Common myeloid progenitor, CD34-positive (primary cell): ENCODE results near the gene HOXA9.

Experiments used
- CTCF ChIA-PET: fragments of 350-600 bp; sonication (Branson Sonifier 250); formaldehyde crosslinking; loops from one replicate; lab custom pipeline; 2021; ENCODE audit warnings: antibody characterized with exemption; lab: Charles Lee
- POLR2A ChIA-PET: fragments of 350-600 bp; sonication (Branson Sonifier 250); formaldehyde crosslinking; loops from one replicate; lab custom pipeline; 2021; ENCODE audit warnings: antibody characterized with exemption; lab: Charles Lee
- DNase-seq, 3 donors: peaks; one replicate each; pipeline versions ENCODE4 v3.0.0 to v3.0.0-alpha.2; 2013
- H3K27ac ChIP-seq, 2 experiments: 1 replicate in 1 of 2; 2 replicates in 1 of 2; pipeline ENCODE4 v1.7.0; 2013; ENCODE audit warnings: inconsistent platforms in 2 of 2, low read length in 2 of 2, mild to moderate bottlenecking in 2 of 2, low read depth in 1 of 2, moderate library complexity in 1 of 2; ENCODE audit not compliant: severe bottlenecking in 2 of 2, insufficient read depth in 1 of 2, poor library complexity in 1 of 2
- H3K27me3 ChIP-seq, 5 experiments: replicated peaks in 2 of 5; 1 replicate in 3 of 5; 2 replicates in 2 of 5; pipeline versions ENCODE4 v1.6.1 to v1.7.0; 2013; ENCODE audit warnings: low read length in 4 of 5, mild to moderate bottlenecking in 2 of 5, moderate library complexity in 2 of 5, inconsistent platforms in 1 of 5; ENCODE audit not compliant: insufficient read depth in 5 of 5, control insufficient read depth in 4 of 5
- H3K36me3 ChIP-seq, 4 experiments: 1 replicate in 2 of 4; 2 replicates in 2 of 4; pipeline versions ENCODE4 v1.6.1 to v1.7.0; 2013; ENCODE audit warnings: low read length in 3 of 4, control low read depth in 1 of 4, mild to moderate bottlenecking in 1 of 4; ENCODE audit not compliant: control insufficient read depth in 4 of 4, insufficient read depth in 4 of 4
- H3K4me1 ChIP-seq, 4 experiments: 1 replicate in 3 of 4; 2 replicates in 1 of 4; pipeline versions ENCODE4 v1.6.1 to v1.7.1; 2013; ENCODE audit warnings: low read length in 3 of 4, mild to moderate bottlenecking in 3 of 4, control low read depth in 1 of 4, inconsistent platforms in 1 of 4, moderate library complexity in 1 of 4; ENCODE audit not compliant: control insufficient read depth in 4 of 4, insufficient read depth in 4 of 4; ENCODE audit errors: control extremely low read depth in 1 of 4
- H3K4me3 ChIP-seq, 7 experiments: 1 replicate in 4 of 7; 2 replicates in 3 of 7; pipeline versions ENCODE4 v1.5.1 to v1.7.0; 2013; ENCODE audit warnings: mild to moderate bottlenecking in 7 of 7, low read length in 6 of 7, moderate library complexity in 6 of 7, inconsistent platforms in 2 of 7, low read depth in 2 of 7, control low read depth in 1 of 7; ENCODE audit not compliant: insufficient read depth in 4 of 7, control insufficient read depth in 1 of 7; ENCODE audit errors: extremely low read depth in 1 of 7
- H3K9me3 ChIP-seq, 5 experiments: 1 replicate in 4 of 5; 2 replicates in 1 of 5; pipeline versions ENCODE4 v1.6.1 to v1.7.1; 2013; ENCODE audit warnings: low read length in 4 of 5, mild to moderate bottlenecking in 2 of 5, inconsistent platforms in 1 of 5, low read depth in 1 of 5, moderate library complexity in 1 of 5; ENCODE audit not compliant: control insufficient read depth in 4 of 5, insufficient read depth in 2 of 5; ENCODE audit errors: control extremely low read depth in 1 of 5
- WGBS: methylation state at CpG from one replicate; pipeline ENCODE4 v1.1.5; 2013; ENCODE audit not compliant: insufficient coverage; 5-methylcytosine and 5-hydroxymethylcytosine counted together

HOXA9 gene

DNA sequence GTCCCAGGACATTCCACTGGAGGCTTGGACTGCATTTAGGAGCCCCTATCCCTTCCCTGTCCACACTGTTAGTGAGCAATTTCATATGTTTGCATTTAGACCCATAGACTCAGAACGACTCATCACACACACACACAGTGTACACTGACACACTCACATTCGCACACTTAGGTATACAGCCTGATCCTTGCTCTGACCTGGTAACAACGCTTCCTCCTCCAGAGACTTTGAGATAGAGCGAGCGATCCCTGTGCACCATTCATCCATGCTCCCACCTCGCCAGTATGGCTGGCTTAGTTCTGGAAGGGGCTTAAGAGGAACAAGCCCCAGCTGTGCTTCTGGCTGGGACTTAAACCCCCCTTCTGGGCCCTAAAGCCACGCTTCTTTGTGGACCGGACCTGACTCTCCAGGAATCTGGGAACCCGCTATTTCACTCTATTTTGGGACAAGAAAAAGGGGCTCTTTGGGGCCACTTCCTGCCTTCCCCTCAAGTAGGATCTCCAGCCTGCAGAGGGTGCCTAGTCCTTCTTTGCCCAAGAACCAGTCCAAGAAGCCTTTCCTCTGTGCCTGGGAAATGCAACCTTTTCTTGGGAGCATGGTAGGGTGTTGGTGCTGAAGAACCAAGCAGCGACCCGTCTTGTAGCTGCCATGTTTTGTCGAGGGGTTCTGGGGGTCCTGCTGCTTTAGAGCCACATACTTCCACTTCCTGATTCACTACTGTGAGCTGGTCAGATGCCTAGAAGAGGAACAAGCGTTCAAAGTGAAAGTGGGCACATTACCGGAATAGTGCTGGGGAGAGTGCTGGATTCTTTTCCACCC lies 35.6 kb upstream of the HOXA9 start:
- Histone ChIP-seq H3K36me3 (no peaks in the 10 kb centered on the region), H3K4me1 (peaks cover 0 to 39% (median 36%) of the 10 kb centered on the region in 4 experiments), H3K9me3 (no peaks in the 10 kb centered on the region), H3K27me3 (peaks cover 25 to 99% (median 73%) of the 10 kb centered on the region in 5 experiments), H3K27ac (no peak overlapping the region), H3K4me3 (peak overlapping the region in 4 of 7 experiments; percentile 37 to 59 (median 46))
- peak; percentile 53 to 71 (median 69) for DNase-seq
- ChIA-PET POLR2A (interaction anchor here (0.6 to 0.9 kb wide), 2 partner anchors 10 to 574 kb away, joined by 3 read pairs; no protein-coding TSS in a partner anchor), CTCF (interaction anchor here (0.6 to 1.4 kb wide), 2 partner anchors 10 to 573 kb away, joined by 3 to 4 read pairs; no protein-coding TSS in a partner anchor)
- WGBS, result 3% methylated on average over 9 of the region's 14 CpGs

DNA sequence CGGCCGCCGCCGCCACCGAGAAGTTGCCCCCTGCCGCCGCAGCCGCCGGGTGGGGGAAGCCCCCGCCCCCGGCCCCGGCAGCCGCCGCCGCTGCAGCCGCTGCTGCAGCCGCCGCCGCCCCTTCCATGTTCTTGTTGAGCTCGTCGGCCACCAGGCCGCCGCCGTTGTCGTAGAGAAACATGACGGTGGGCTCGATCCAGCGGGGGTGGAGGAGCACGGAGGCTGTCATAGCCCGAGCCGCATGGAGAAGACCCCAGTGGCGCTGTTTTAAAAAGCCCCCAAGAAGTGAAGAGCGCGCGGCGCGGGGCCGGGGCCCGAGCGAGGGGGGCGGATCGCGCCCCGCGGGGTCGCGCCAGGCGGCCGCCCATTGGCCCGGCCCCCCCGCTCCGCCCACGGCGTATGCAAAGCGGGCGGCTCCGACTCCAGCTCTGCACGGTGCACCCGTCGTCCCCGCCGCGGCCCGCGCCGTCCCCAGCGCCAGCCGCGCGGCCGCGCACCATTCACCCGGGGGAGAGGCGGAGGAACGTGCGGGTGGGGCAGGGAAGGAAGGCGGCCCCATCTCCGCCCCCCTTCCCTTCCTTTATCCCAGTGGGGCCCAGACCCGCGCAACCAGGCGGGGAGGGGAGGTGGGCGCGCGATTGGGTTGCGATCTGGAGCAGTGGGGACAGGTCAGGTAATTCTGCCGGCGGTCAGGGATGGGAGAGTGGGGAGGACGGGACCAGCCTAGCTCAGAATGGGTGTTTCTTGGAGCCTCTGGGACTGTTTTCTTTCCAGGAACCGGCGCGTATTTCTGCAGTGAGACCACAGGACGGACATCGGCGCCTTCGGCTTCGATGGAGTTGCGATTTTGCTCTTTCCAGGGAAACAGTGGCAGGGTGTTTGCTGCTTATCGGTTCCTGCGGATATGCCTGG lies 34.8 kb upstream of the HOXA9 start, which contains the start of gene HOXA13:
Gene HOXA13, minus strand, starts transcription at position 243 of the 912 bp plus-strand sequence. Its CDS starts 14 bp downstream, at position 229.
- H3K27me3 ChIP-seq, result peaks cover 27 to 99% (median 71%) of the 10 kb centered on the region in 5 experiments
- H3K27ac ChIP-seq, result no peak within 1 kb of the TSS
- no peaks in the 10 kb centered on the region for H3K9me3 ChIP-seq
- 1% methylated on average over 73 of the region's 99 CpGs for WGBS
- peak in 1 of 3 donors; percentile 50 for DNase-seq
- H3K4me1 ChIP-seq, result peaks cover 0 to 35% (median 33%) of the 10 kb centered on the region in 4 experiments
- H3K36me3 ChIP-seq, result no peaks in the 10 kb centered on the region
- H3K4me3 ChIP-seq, result peak within 1 kb of the TSS in 5 of 7 experiments; percentile 13 to 59 (median 37)
- CTCF ChIA-PET, result interaction anchor here (0.7 to 2.1 kb wide), 7 partner anchors 8 to 820 kb away, joined by 3 to 10 read pairs (median 4); no protein-coding TSS in a partner anchor
- POLR2A ChIA-PET, result interaction anchor here (0.9 kb wide), 1 partner anchor 574 kb away, joined by 3 read pairs; no protein-coding TSS in a partner anchor

DNA sequence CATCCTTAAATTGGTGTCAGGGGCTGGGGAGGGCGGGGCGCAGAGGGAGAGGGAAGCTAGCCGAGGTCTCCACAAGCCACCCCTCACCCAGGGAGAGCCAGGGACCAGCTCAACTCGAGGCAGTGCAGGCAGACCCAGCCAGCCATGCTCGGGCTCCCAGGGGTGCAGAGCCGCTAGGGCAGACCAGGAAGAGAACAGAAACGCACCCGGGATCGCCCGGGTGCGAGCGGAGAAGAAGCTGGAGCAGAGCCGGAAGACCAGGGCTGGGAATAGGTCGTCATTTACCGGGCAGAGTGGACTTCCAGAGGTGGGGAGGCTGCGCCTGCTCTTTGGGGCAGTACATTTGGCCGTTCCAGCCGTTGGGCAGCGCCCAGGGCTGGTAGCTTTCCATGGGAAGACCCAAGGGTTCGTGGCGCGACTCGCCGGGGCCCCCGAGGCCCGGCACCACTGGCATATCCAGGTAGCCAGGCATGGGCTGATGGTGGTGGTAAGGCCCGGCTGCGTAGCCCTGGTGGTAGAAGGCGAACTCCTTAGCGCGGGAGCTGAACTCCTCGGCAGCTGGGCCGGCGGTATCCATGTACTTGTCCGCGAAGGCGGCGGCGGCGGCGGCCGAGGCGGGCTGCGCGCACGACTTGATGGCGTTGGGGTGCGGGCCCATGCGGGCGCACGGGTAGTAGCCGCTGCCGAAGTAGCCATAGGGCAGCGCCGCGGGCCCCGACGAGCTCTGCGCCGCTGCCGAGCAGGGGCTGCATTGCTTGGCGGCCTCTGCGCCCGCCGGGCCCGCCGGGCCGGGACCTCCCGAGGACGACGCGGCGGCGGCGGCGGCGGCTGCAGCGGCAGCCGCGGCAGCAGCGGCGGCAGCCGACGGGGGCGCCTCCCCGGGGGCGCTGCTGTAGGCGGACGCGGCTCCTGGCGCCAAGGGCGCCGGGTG lies 33.8 kb upstream of the HOXA9 start:
- Histone ChIP-seq H3K27me3 (peaks cover 35 to 99% (median 71%) of the 10 kb centered on the region in 5 experiments), H3K4me1 (peaks cover 0 to 31% (median 29%) of the 10 kb centered on the region in 4 experiments), H3K36me3 (no peaks in the 10 kb centered on the region), H3K9me3 (no peaks in the 10 kb centered on the region), H3K4me3 (peak overlapping the region in 1 of 7 experiments; percentile 36), H3K27ac (no peak overlapping the region)
- DNase-seq, result peak in 1 of 3 donors; percentile 53
- 1% methylated on average over 84 of the region's 93 CpGs for WGBS
- ChIA-PET CTCF (interaction anchor here (0.7 to 2.1 kb wide), 10 partner anchors 9 to 821 kb away, joined by 3 to 10 read pairs (median 3); no protein-coding TSS in a partner anchor), POLR2A (no interaction called here)

DNA sequence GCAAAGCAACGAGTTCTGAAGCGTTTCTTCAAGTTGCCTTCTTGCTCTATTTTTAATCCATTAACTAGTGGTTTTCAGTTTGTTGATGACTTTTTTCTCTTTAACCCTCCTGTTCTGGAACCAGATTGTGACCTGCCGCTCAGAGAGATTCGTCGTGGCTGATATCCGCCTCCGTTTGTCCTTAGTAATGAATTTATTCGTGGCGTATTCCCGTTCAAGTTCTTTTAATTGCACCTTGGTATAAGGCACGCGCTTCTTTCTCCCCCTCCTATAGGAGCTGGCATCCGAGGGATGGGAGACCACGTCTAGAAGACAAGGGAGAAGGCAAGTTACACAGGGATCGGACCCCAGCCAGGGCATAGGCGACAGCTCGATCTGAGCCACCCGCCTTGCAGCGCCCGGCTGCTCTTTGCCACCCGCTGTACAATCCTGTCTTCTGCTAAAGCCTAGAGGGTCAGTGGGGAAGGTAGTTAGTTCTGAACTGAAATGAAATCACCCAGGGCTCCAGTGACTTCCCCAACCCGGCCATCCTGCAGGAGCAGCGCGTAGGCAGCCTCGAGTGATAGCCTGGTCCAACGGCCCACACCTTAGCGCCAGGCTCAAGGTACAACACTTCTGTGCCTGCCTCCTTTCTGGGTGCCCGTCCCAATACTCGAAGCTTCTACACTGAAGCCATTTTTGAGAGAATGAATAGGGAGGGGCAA lies 33.0 kb upstream of the HOXA9 start:
- Histone ChIP-seq H3K36me3 (no peaks in the 10 kb centered on the region), H3K9me3 (no peaks in the 10 kb centered on the region), H3K27me3 (peaks cover 42 to 99% (median 71%) of the 10 kb centered on the region in 5 experiments), H3K4me3 (no peak overlapping the region), H3K4me1 (peaks cover 0 to 36% (median 29%) of the 10 kb centered on the region in 4 experiments), H3K27ac (no peak overlapping the region)
- CTCF ChIA-PET, result interaction anchor here (0.7 to 2.1 kb wide), 7 partner anchors 10 to 821 kb away, joined by 3 to 10 read pairs (median 3); no protein-coding TSS in a partner anchor
- no peak for DNase-seq
- POLR2A ChIA-PET, result no interaction called here
- 8% methylated on average over 22 of the region's 29 CpGs for WGBS

DNA sequence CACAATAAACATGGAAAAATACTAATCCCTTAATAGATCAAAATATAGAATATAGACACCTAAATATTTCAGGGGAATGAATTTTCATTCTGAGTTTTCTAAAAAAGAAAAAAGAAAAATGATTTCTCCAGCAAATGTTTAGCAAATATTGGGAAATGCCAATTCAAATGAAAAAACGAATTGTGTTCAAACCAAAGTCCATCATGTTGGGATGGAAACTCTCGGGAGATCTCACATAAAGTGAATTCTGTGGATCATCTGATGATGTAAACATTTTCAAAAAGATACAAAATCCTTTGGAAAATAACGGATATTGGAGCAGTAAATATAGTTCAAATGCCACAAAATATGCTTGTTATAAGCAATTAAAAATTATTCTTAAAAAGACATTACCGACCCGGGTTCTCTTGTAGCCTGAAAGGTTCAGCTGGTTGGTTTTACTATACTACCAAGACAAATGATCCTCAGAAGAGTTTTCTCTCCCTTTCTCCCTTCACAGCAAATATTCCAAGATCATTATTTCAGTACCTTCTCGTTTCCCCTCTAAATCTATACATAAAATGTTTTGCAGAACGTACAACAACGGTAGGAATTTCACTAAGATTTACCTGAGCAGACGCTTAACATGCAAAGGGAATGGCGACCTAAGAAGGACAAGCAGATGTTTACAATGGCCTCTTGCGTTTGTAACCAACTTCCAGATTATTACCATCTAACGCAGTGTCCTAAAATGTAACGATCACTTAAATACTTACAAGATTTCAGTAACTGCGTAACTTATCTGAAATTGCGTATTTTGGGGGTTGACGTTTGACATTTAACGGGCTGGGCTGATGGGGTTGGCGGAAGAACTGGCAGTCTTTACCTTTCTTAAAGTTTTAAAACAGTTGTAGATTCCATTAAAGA lies 32.1 kb upstream of the HOXA9 start:
- WGBS, result 21% methylated on average over 16 of the region's 18 CpGs
- no peaks in the 10 kb centered on the region for H3K9me3 ChIP-seq
- H3K27me3 ChIP-seq, result peaks cover 42 to 99% (median 74%) of the 10 kb centered on the region in 5 experiments
- H3K27ac ChIP-seq, result no peak overlapping the region
- H3K4me1 ChIP-seq, result peaks cover 0 to 44% (median 37%) of the 10 kb centered on the region in 4 experiments
- CTCF ChIA-PET, result interaction anchor here (0.6 to 2.1 kb wide), 2 partner anchors 11 to 822 kb away, joined by 3 to 10 read pairs; no protein-coding TSS in a partner anchor
- no peak for DNase-seq
- POLR2A ChIA-PET, result no interaction called here
- no peaks in the 10 kb centered on the region for H3K36me3 ChIP-seq
- no peak overlapping the region for H3K4me3 ChIP-seq
